Mesendoderm (in vitro differentiated cells): ENCODE data around the gene CLDN25. TPM values are rescaled to one million over a fixed set of nuclear protein-coding genes. Genes with fewer than 3 reads are reported as not detected.
A peak's percentile ranks its signal among the peaks of the same experiment; 100 is the strongest.

Source experiments
- DNase-seq: peaks from one replicate; pipeline ENCODE4 v3.0.0; 2013
- H2AK5ac ChIP-seq: 2 replicates; pipeline ENCODE4 v1.6.1; 2013; ENCODE audit warnings: low read length, inconsistent platforms
- H2BK120ac ChIP-seq: 2 replicates; pipeline ENCODE4 v1.6.1; 2013; ENCODE audit warnings: low read depth, mild to moderate bottlenecking, low read length, moderate library complexity, mixed read lengths
- H2BK15ac ChIP-seq: replicated peaks from 2 replicates; pipeline ENCODE4 v1.6.1; 2013; ENCODE audit warnings: low read depth, mild to moderate bottlenecking, moderate library complexity
- H2BK5ac ChIP-seq: 2 replicates; pipeline ENCODE4 v1.6.1; 2013; ENCODE audit warnings: low read length, inconsistent platforms
- H3K18ac ChIP-seq: 2 replicates; pipeline ENCODE4 v1.6.1; 2013; ENCODE audit warnings: mild to moderate bottlenecking, low read length, mixed read lengths
- H3K23ac ChIP-seq: one replicate; pipeline ENCODE4 v1.6.1; 2013; ENCODE audit warnings: low read length
- H3K27ac ChIP-seq: 2 replicates; pipeline ENCODE4 v1.5.1; 2013; ENCODE audit warnings: low read depth, mild to moderate bottlenecking, inconsistent platforms, low read length, moderate library complexity
- H3K27me3 ChIP-seq: 2 replicates; pipeline ENCODE4 v1.6.1; 2013; ENCODE audit warnings: low read length, control low read depth, mild to moderate bottlenecking, inconsistent platforms; ENCODE audit not compliant: insufficient read depth, poor library complexity
- H3K36me3 ChIP-seq: 2 replicates; pipeline ENCODE4 v1.6.1; 2013; ENCODE audit warnings: low read length, inconsistent platforms; ENCODE audit not compliant: control insufficient read depth, insufficient read depth
- H3K4ac ChIP-seq: one replicate; pipeline ENCODE4 v1.6.1; 2013; ENCODE audit warnings: low read depth, mild to moderate bottlenecking, low read length, moderate library complexity
- H3K4me1 ChIP-seq: 2 replicates; pipeline ENCODE4 v1.6.1; 2013; ENCODE audit warnings: low read depth, low read length, inconsistent platforms; ENCODE audit not compliant: control insufficient read depth
- H3K4me2 ChIP-seq: 2 replicates; pipeline ENCODE4 v1.6.1; 2013; ENCODE audit warnings: low read length
- H3K4me3 ChIP-seq: 2 replicates; pipeline ENCODE4 v1.5.1; 2013; ENCODE audit warnings: mild to moderate bottlenecking, low read length
- H3K56ac ChIP-seq: one replicate; pipeline ENCODE4 v1.6.1; 2013; ENCODE audit warnings: low read length
- H3K79me1 ChIP-seq: 2 replicates; pipeline ENCODE4 v1.6.1; 2013; ENCODE audit warnings: low read length, inconsistent platforms
- H3K79me2 ChIP-seq: 2 replicates; pipeline ENCODE4 v1.6.1; 2013; ENCODE audit warnings: mild to moderate bottlenecking, low read length; ENCODE audit not compliant: control insufficient read depth, insufficient read depth
- H3K9ac ChIP-seq: 2 replicates; pipeline ENCODE4 v1.6.1; 2013; ENCODE audit warnings: low read length, inconsistent platforms
- H4K5ac ChIP-seq: one replicate; pipeline ENCODE4 v1.6.1; 2013; ENCODE audit warnings: low read length
- H4K8ac ChIP-seq: one replicate; pipeline ENCODE4 v1.6.1; 2013; ENCODE audit warnings: low read depth, mild to moderate bottlenecking, control low read depth, low read length, moderate library complexity
- WGBS: extraction: QIAGEN DNeasy Blood & Tissue Kit; methylation state at CpG from one replicate; pipeline ENCODE4 v1.1.7; 2013; ENCODE audit warnings: low lambda C conversion rate, missing lambda C conversion rate; ENCODE audit not compliant: insufficient coverage; ENCODE audit errors: extremely low coverage; 5-methylcytosine and 5-hydroxymethylcytosine counted together
- polyA plus RNA-seq, 2 experiments: library from polyadenylated mRNA; stranded (reverse); fragments of 200-250 nt; gene quantifications; one replicate each; pipeline ENCODE4 v1.2.3, GENCODE V29; 2013

The CLDN25 gene
- polyA plus RNA-seq (2013, experiment 1 of 2): not detected
- polyA plus RNA-seq (2013, experiment 2 of 2): not detected

DNA sequence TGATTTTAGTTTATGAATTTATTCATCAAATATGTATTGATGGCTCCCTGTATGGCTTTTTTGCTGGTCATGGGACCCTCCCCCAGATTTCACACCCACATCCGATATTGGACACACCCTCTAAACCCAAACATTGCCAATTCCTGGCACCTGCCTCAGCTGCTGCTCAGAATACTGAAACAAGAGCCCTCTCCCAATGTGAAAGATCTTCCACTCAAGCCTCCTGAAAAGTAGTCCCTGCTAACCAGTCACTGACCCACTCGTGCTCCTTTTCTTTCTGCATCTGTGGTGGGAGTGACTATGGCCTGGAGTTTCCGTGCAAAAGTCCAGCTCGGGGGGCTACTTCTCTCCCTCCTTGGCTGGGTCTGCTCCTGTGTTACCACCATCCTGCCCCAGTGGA, at the start of gene CLDN25:
Gene CLDN25, plus strand, starts transcription at position 301 of the 400 bp plus-strand sequence. Its CDS starts 0 bp downstream, at position 301.
- Histone ChIP-seq H2BK15ac (no peak within 1 kb of the TSS), H4K8ac (no peak within 1 kb of the TSS), H3K27ac (no peak within 1 kb of the TSS), H3K4me3 (no peak within 1 kb of the TSS), H2BK5ac (no peak within 1 kb of the TSS), H3K79me1 (no peaks in the 10 kb centered on the region), H4K5ac (no peak within 1 kb of the TSS), H3K4me2 (no peak within 1 kb of the TSS), H3K9ac (no peak within 1 kb of the TSS), H3K4me1 (no peaks in the 10 kb centered on the region), H3K4ac (no peak within 1 kb of the TSS), H3K36me3 (no peaks in the 10 kb centered on the region), H3K18ac (no peak within 1 kb of the TSS), H3K56ac (no peak within 1 kb of the TSS), H3K23ac (no peak within 1 kb of the TSS), H2BK120ac (no peak within 1 kb of the TSS), H3K79me2 (no peaks in the 10 kb centered on the region), H3K27me3 (peaks cover 2% of the 10 kb centered on the region), H2AK5ac (no peak within 1 kb of the TSS)
- WGBS: no CpG with 5 or more reads among the region's 4 CpGs
- DNase-seq: no peak

DNA sequence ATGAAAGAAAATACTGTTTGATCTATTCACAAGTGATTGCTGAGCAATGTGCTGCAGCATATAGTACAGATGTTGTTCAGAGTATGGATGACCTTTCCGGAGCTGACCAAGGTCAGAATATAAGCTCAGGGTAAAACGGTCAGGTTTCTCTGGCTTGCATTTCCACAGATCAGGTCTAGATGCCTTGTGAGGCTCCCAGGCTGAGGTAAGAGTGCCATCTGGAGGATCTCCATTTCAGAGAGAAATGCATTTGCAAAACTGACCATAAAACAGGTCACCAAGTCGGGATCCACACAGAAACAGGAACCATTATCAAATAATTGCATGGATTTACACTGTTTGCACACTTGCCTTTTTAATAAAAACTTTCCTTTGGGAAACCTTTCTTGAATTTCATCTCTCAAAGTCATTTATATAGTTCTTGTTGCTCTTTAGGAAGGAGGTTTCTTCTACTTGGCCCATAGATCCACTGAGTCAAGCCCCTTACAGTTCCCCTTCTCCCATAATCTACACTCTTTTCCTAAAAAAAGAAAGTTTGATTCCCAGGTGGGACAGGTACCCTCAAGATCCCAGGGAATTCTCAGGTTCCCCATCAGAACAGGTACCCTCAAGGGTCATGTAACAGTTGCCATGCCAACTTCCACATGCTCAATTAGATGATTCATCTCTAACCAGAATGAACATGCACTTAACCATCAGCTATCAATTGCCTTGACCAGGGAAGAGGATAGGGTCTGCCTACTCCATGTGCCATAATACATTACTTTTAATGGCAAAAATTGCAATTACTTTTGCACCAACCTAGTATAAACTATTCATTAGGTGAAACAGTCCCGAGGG, 48.5 kb upstream of the CLDN25 start:
- no peak overlapping the region for H4K5ac ChIP-seq
- no peak overlapping the region for H2AK5ac ChIP-seq
- H3K9ac ChIP-seq: no peak overlapping the region
- H3K4me1 ChIP-seq: no peaks in the 10 kb centered on the region
- H3K4ac ChIP-seq: no peak overlapping the region
- no peaks in the 10 kb centered on the region for H3K27me3 ChIP-seq
- H3K56ac ChIP-seq: no peak overlapping the region
- no peak overlapping the region for H3K4me2 ChIP-seq
- no peak overlapping the region for H2BK120ac ChIP-seq
- WGBS: no CpG with 5 or more reads among the region's 4 CpGs
- H3K79me2 ChIP-seq: no peaks in the 10 kb centered on the region
- no peaks in the 10 kb centered on the region for H3K79me1 ChIP-seq
- peak; percentile 69 for DNase-seq
- H3K4me3 ChIP-seq: no peak overlapping the region
- H2BK15ac ChIP-seq: no peak overlapping the region
- no peak overlapping the region for H3K18ac ChIP-seq
- no peak overlapping the region for H3K23ac ChIP-seq
- peaks cover 2% of the 10 kb centered on the region for H3K36me3 ChIP-seq
- H4K8ac ChIP-seq: no peak overlapping the region
- no peak overlapping the region for H3K27ac ChIP-seq
- no peak overlapping the region for H2BK5ac ChIP-seq

DNA sequence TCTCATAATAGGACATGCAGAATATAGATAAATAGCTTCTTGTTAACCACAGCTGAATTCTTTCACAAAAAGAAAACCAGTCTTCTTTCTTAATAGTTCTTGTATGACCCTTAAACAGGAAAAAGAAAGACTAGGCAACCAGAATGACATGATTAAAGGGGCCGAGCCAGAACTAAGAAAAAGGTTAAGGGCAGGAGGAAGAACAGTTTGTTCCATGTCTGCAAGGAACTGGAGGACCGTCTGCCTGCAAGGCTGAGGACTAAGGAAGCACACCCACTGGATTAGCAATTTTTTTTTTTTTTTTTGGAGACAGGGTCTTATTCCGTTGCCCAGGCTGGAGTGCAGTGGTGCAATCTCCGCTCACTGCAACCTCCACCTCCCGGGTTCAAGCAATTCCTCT, 47.5 kb upstream of the CLDN25 start:
- no peak overlapping the region for H3K27ac ChIP-seq
- no peak overlapping the region for H3K9ac ChIP-seq
- H4K8ac ChIP-seq: no peak overlapping the region
- WGBS: no CpG with 5 or more reads among the region's 5 CpGs
- no peak for DNase-seq
- H3K23ac ChIP-seq: no peak overlapping the region
- no peak overlapping the region for H2AK5ac ChIP-seq
- no peak overlapping the region for H3K4me2 ChIP-seq
- H2BK5ac ChIP-seq: no peak overlapping the region
- H4K5ac ChIP-seq: no peak overlapping the region
- H2BK120ac ChIP-seq: no peak overlapping the region
- H3K79me1 ChIP-seq: no peaks in the 10 kb centered on the region
- no peaks in the 10 kb centered on the region for H3K4me1 ChIP-seq
- H2BK15ac ChIP-seq: no peak overlapping the region
- H3K18ac ChIP-seq: no peak overlapping the region
- no peak overlapping the region for H3K56ac ChIP-seq
- peaks cover 2% of the 10 kb centered on the region for H3K36me3 ChIP-seq
- no peaks in the 10 kb centered on the region for H3K79me2 ChIP-seq
- no peaks in the 10 kb centered on the region for H3K27me3 ChIP-seq
- H3K4ac ChIP-seq: no peak overlapping the region
- H3K4me3 ChIP-seq: no peak overlapping the region

DNA sequence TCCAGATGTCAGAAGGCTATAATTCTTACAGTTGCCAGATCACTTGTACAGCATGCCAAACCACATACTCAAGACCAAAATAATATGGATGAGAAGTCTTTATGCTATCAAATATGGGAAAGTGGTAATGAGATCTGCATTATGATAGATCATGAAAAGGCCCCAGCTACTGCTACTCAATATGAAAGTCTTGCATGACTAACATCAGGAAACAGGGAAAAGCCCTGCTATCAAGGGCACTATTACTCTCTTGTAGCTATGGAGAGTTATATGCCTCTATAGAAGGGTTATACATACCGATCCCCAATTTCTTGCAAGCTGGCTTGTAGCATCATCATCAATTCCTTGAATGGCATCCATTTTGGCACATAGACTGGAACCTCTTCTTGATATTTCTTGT, 43.3 kb upstream of the CLDN25 start:
- Histone ChIP-seq H3K4me2 (no peak overlapping the region), H2BK5ac (no peak overlapping the region), H3K9ac (no peak overlapping the region), H2BK15ac (no peak overlapping the region), H2AK5ac (no peak overlapping the region), H3K56ac (no peak overlapping the region), H2BK120ac (no peak overlapping the region), H3K27ac (no peak overlapping the region), H3K4me1 (no peaks in the 10 kb centered on the region), H3K79me2 (no peaks in the 10 kb centered on the region), H3K36me3 (peaks cover 4% of the 10 kb centered on the region), H4K5ac (no peak overlapping the region), H3K27me3 (no peaks in the 10 kb centered on the region), H3K4ac (no peak overlapping the region), H3K18ac (no peak overlapping the region), H3K79me1 (no peaks in the 10 kb centered on the region), H3K23ac (no peak overlapping the region), H3K4me3 (no peak overlapping the region), H4K8ac (no peak overlapping the region)
- WGBS: no CpG with 5 or more reads among the region's 1 CpG
- DNase-seq: no peak

DNA sequence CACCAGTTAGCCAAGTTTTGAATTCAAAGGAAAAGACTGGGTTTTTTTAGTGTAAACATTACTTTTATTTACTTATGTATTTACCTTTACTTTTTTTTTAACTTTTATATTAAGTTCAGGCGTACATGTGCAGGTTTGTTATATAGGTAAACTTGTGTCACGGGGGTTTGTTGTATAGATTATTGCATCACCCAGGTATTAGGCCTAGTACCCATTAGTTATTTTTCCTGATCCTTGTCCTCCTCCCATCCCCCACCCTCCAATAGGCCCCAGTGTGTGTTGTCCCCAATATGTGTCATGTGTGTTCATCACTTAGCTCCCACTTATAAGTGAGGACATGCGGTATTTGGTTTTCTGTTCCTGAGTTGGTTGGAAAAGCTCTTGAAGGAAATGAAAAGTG, 26.7 kb upstream of the CLDN25 start:
- Histone ChIP-seq H3K36me3 (peaks cover 5% of the 10 kb centered on the region), H3K4me3 (no peak overlapping the region), H3K4me1 (no peaks in the 10 kb centered on the region), H3K27me3 (no peaks in the 10 kb centered on the region), H2BK15ac (no peak overlapping the region), H3K79me2 (no peaks in the 10 kb centered on the region), H3K79me1 (no peaks in the 10 kb centered on the region), H3K4me2 (no peak overlapping the region), H3K27ac (no peak overlapping the region), H4K5ac (no peak overlapping the region), H3K23ac (no peak overlapping the region), H2BK120ac (no peak overlapping the region), H3K9ac (no peak overlapping the region), H3K4ac (no peak overlapping the region), H3K56ac (no peak overlapping the region), H2AK5ac (no peak overlapping the region), H4K8ac (no peak overlapping the region), H2BK5ac (no peak overlapping the region), H3K18ac (no peak overlapping the region)
- no peak for DNase-seq
- WGBS: no CpG with 5 or more reads among the region's 3 CpGs

DNA sequence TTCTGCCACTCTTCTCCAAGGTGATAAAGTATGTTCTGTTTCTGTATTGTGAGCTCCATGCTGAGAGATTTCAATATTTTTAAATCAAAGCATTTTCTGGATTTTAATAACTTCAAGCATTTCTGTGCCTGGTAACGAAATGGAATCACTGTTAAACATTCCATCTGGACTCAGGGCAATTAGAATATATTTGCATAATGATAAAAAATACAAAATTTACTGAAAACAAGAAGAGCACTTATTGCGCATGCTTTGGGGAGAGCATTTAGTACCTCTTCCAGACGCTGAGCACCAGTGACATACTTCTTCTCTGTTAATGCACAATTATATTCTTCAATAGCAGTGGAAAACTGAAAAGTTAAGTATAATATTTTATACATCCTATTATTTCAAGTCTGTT, 19.4 kb upstream of the CLDN25 start:
- H2BK5ac ChIP-seq: no peak overlapping the region
- no peak overlapping the region for H3K9ac ChIP-seq
- H2BK15ac ChIP-seq: no peak overlapping the region
- H2AK5ac ChIP-seq: no peak overlapping the region
- no peak overlapping the region for H3K56ac ChIP-seq
- no peaks in the 10 kb centered on the region for H3K4me1 ChIP-seq
- no peak overlapping the region for H4K5ac ChIP-seq
- H3K18ac ChIP-seq: no peak overlapping the region
- H3K4ac ChIP-seq: no peak overlapping the region
- DNase-seq: no peak
- H2BK120ac ChIP-seq: no peak overlapping the region
- no peaks in the 10 kb centered on the region for H3K79me1 ChIP-seq
- H3K27me3 ChIP-seq: no peaks in the 10 kb centered on the region
- no peak overlapping the region for H3K23ac ChIP-seq
- WGBS: no CpG with 5 or more reads among the region's 3 CpGs
- no peak overlapping the region for H3K4me2 ChIP-seq
- no peak overlapping the region for H3K4me3 ChIP-seq
- no peak overlapping the region for H4K8ac ChIP-seq
- peaks cover 2% of the 10 kb centered on the region for H3K36me3 ChIP-seq
- H3K79me2 ChIP-seq: no peaks in the 10 kb centered on the region
- no peak overlapping the region for H3K27ac ChIP-seq
